Neuronal stem cell (in vitro differentiated cells): Measurements from ENCODE around the gene TNFSF13B. TPM values are rescaled to one million over a fixed set of nuclear protein-coding genes. Genes with fewer than 3 reads are reported as not detected.

Experiments
- small RNA-seq: library from polyadenylated mRNA; stranded (forward); fragments of <200 nt; extraction: miRNeasy Mini kit (QIAGEN cat#:217004); gene quantifications from one replicate; pipeline ENCODE3, GENCODE V24; 2013; ENCODE audit not compliant: insufficient read depth

The TNFSF13B gene

Small RNAs within 50 kb of the gene (small RNA-seq; reads per million reads assigned to genes)
- gene RNA5SP39 = not detected
